ENCODE data around the gene FARP2.
"Not testable (repeated sequence)": the region's sequence is repeated elsewhere in the genome, so short reads cannot be mapped to it uniquely, and the experiment has no call there.

Gene FARP2

GRCh38 chr2:241491549-241492173, 135.6 kb downstream of the FARP2 start:
- no peak for DNase-seq

GRCh38 chr2:241492174-241492565, 136.1 kb downstream of the FARP2 start:
- no peak for DNase-seq

GRCh38 chr2:241493092-241493491, 137.0 kb downstream of the FARP2 start:
- DNase-seq = no peak

- no peak for DNase-seq
These were observed 138.3 kb downstream of the FARP2 start for GRCh38 chr2:241494311-241494908.

- no peak for DNase-seq
These were observed 139.3 kb downstream of the FARP2 start for GRCh38 chr2:241495172-241496002.

GRCh38 chr2:241496003-241496707, 140.1 kb downstream of the FARP2 start:
- no peak for DNase-seq

- peak; percentile 28 to 43 for DNase-seq
These were observed 141.1 kb downstream of the FARP2 start for GRCh38 chr2:241496904-241497877.

- no peak for DNase-seq
These were observed 142.3 kb downstream of the FARP2 start for GRCh38 chr2:241498115-241499070.

- DNase-seq = peak; percentile 17 to 38
These were observed 143.3 kb downstream of the FARP2 start for GRCh38 chr2:241499146-241499965.

- DNase-seq = no peak
These were observed 143.9 kb downstream of the FARP2 start for GRCh38 chr2:241500016-241500415.

GRCh38 chr2:241500431-241500975, 144.4 kb downstream of the FARP2 start:
- DNase-seq = no peak

- DNase-seq = no peak
These were observed 145.0 kb downstream of the FARP2 start for GRCh38 chr2:241501099-241501541.

GRCh38 chr2:241501551-241501950, 145.5 kb downstream of the FARP2 start:
- DNase-seq = no peak

- DNase-seq = no peak
These were observed 146.2 kb downstream of the FARP2 start for GRCh38 chr2:241502281-241502680.

- DNase-seq = no peak
These were observed 147.8 kb downstream of the FARP2 start for GRCh38 chr2:241503776-241504392.

GRCh38 chr2:241505086-241505780, 149.1 kb downstream of the FARP2 start:
- DNase-seq = no peak

GRCh38 chr2:241505781-241506201, 149.7 kb downstream of the FARP2 start:
- DNase-seq = no peak

- DNase-seq = not testable (repeated sequence)
These were observed 150.2 kb downstream of the FARP2 start for GRCh38 chr2:241506317-241506716.
